GM13977 (cell line): Measurements from ENCODE around the gene MYO15A.

Experiments used
- DNase-seq: peaks from one replicate; pipeline ENCODE4 v3.0.0; 2012; ENCODE audit warnings: low spot score
- in situ Hi-C: fragments of 300-500 bp; cut with MboI; formaldehyde crosslinking; loops from one replicate; pipeline ENCODE4 v1.12.0; 2022; ENCODE audit warnings: low sequenced_read_pairs, low pct_unique_long_range_greater_than_20kb, mixed read lengths, inconsistent platforms; ENCODE audit not compliant: unreplicated experiment
- TF ChIP-seq, protein P1 (sequence below): IDR thresholded peaks from 2 replicates; pipeline ENCODE4 v1.5.1; 2012; ENCODE audit warnings: mild to moderate bottlenecking, control low read depth; ENCODE audit not compliant: insufficient read depth; ENCODE audit errors: extremely low read depth, missing control alignments

Gene MYO15A

DNA sequence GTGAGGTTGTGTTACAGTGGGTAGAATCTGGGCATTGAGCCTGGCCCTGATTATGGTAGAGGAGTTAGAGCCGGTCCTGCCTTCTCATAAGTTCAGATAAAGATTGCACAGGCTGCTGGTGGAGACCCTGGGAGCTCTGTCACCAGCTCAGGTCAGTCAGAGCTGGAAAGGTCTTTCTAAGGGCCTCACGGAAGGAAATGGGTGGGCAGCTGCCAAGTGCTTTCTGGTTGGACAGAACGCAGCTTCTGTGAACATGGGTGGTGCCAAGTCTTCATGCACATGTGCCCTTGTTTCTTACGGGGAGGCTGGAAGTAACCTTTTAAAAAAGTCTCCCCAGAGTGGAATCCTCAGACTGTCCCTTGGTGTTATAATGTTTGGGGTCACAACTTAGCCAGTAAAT, 90.0 kb downstream of the MYO15A start:
- no peak for DNase-seq
- TF ChIP-seq, protein P1, sequence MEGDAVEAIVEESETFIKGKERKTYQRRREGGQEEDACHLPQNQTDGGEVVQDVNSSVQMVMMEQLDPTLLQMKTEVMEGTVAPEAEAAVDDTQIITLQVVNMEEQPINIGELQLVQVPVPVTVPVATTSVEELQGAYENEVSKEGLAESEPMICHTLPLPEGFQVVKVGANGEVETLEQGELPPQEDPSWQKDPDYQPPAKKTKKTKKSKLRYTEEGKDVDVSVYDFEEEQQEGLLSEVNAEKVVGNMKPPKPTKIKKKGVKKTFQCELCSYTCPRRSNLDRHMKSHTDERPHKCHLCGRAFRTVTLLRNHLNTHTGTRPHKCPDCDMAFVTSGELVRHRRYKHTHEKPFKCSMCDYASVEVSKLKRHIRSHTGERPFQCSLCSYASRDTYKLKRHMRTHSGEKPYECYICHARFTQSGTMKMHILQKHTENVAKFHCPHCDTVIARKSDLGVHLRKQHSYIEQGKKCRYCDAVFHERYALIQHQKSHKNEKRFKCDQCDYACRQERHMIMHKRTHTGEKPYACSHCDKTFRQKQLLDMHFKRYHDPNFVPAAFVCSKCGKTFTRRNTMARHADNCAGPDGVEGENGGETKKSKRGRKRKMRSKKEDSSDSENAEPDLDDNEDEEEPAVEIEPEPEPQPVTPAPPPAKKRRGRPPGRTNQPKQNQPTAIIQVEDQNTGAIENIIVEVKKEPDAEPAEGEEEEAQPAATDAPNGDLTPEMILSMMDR: no peak
- in situ Hi-C loops: no loop called here

DNA sequence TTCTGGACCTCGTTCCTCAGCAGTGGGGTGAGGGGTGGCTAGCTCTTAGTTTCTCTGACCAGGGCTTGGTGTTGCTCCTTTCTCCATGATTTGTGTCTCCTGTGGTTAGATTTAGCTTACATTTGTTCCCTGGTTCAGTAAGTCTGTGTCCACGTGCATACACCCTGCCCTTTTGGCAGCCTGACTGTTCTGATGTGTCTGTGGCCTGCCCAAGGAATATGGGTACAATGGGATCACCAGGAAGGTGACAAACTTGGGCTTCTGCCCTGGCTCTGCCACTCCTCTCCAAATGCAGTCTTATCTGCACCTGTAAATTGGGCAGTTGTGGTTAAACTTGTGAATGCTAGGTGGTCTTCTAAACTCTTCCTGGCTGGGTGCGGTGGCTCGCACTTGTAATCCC, 92.6 kb downstream of the MYO15A start:
- TF ChIP-seq, protein P1: no peak
- in situ Hi-C loops: no loop called here

DNA sequence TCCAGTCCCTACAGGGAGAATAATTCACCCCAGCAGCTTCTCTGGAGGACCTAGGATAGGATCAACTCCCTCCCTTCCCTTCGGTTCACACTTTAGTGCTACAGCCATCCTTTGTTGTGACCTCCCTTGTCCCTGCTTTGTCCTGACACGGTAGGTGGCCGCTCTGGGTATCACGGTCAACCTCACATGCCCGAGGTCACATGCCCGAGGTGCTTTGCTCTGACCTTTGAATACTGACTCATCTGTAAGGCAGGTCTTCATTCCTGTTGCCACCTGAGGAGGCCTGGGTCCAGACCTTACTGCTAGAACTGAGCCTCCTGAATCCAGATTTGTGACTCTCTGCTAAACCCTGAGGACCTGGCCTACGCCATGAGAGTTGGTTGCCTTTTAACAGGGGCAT, 94.8 kb downstream of the MYO15A start:
- no peak for DNase-seq
- in situ Hi-C loops: no loop called here
- TF ChIP-seq, protein P1: no peak

More for the DNA sequence above, 92.6 kb downstream of the MYO15A start:
- no peak for DNase-seq

DNA sequence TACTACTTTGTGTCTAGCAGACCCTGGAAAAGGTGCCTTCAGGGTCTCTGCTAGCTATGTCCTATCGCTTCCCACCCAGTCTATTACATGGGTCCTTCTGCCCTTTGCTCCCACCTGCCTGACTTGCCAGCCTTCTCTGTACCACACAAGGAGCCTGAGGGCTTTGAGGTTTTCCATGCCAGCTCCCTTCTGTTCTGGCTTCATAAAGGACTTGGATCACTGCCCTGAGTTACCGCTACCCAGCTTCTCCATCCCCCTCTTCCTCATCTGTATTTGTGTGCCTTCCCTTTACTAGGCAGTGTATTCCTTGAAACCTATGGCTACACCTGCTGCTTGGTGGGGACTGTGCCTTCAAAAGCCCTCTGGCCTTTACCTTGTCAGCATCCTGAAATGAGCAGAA, 97.3 kb downstream of the MYO15A start:
- TF ChIP-seq, protein P1: no peak
- in situ Hi-C loops: no loop called here
- no peak for DNase-seq

DNA sequence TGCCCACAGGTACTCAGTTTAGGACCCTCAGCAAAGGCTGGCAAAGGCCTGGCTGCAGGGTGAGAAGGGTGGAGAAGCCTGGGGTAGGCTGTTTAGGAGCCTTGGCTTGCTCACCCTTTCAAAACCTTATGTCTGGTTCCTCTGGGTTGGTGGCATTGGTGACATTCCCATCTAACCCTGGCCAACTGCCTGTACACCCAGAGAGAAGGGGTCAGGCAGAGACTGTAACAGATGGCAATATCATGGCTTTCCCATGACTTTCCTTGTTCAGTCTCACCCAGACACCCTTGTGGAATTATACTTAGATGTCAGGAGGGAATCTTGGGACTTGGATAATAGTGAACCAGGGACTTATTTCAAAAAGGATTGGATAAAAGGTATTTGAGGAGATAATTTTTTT, 98.4 kb downstream of the MYO15A start:
- DNase-seq: no peak
- in situ Hi-C loops: no loop called here
- TF ChIP-seq, protein P1: no peak

DNA sequence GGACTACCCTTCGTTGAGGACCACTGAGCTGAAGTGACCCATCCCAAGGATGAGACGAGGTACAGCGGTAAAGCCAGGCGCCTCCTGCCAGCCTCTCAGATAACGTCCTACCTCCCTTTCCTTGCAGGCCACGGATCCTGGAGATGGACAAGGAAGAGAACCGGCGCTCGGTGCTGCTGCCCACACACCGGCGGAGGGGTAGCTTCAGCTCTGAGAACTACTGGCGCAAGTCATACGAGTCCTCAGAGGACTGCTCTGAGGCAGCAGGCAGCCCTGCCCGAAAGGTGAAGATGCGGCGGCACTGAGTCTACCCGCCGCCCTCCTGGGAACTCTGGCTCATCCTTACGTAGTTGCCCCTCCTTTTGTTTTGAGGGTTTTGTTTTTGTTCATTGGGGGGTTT, 99.5 kb downstream of the MYO15A start:
- no peak for DNase-seq
- TF ChIP-seq, protein P1: no peak
- in situ Hi-C loops: no loop called here
